ENCODE data around the gene ARL15. TPM values are rescaled to one million over a fixed set of nuclear protein-coding genes. Genes with fewer than 3 reads are reported as not detected.

ARL15 gene
- polyA plus RNA-seq, 1 of the 3 experiments (the other 2 are of a cell fraction) = 6.4 TPM

- POLR2A ChIA-PET = no interaction called here
- no peak for DNase-seq
- 82% methylated on average over 3 of the region's 3 CpGs for WGBS (ENCODE audit: low lambda C conversion rate)
Observed at GRCh38 chr5:54108136-54108535, 202.2 kb downstream of the ARL15 start.

GRCh38 chr5:54103871-54104270 is 206.5 kb downstream of the ARL15 start:
- Histone ChIP-seq H3F3A (replicated peaks; ENCODE audit: insufficient read depth) (no peaks in the 10 kb centered on the region), H4K20me1 (ENCODE audit: insufficient read depth) (no peaks in the 10 kb centered on the region), H3K27ac (ENCODE audit: low read depth in 2 of 2, low read length in 1 of 2) (no peak overlapping the region), H3K9me3 (no peaks in the 10 kb centered on the region), H3K79me2 (ENCODE audit: insufficient read depth) (no peaks in the 10 kb centered on the region), H3K9me2 (no peaks in the 10 kb centered on the region), H3K36me3 (replicated peaks in 1 of 2; ENCODE audit: control insufficient read depth in 1 of 2, insufficient read depth in 2 of 2, low read length in 1 of 2) (peaks cover 0 to under 1% of the 10 kb centered on the region in 2 experiments), H3K27me3 (ENCODE audit: insufficient read depth) (no peaks in the 10 kb centered on the region), H3K9ac (no peak overlapping the region), H3K4me2 (no peak overlapping the region), H2AFZ (ENCODE audit: low read depth) (no peak overlapping the region), H3K4me3 (ENCODE audit: low read depth in 2 of 2, low read length in 1 of 2) (no peak overlapping the region), H3K4me1 (ENCODE audit: control insufficient read depth in 1 of 2, insufficient read depth in 2 of 2, low read depth in 1 of 2, low read length in 1 of 2) (no peaks in the 10 kb centered on the region)
- POLR2A ChIA-PET = no interaction called here
- TF ChIP-seq CTCF (IDR thresholded peaks at IDR 0.05) (no peak), CHD2 (IDR thresholded peaks at IDR 0.05; ENCODE audit: low read length, partially characterized antibody) (no peak), EP300 (IDR thresholded peaks at IDR 0.05; ENCODE audit: borderline replicate concordance in 1 of 2, low read depth in 1 of 2, low read length in 1 of 2) (no peak), ELF1 (IDR thresholded peaks at IDR 0.05) (no peak)
- 100% methylated on average over 1 of the region's 1 CpG for WGBS (ENCODE audit: low lambda C conversion rate)
- CTCF ChIA-PET = interaction anchor here (1.5 kb wide), 1 partner anchor 12 kb away, joined by 5 read pairs; no protein-coding TSS in a partner anchor
- DNase-seq = no peak

More at GRCh38 chr5:54108136-54108535, 202.2 kb downstream of the ARL15 start:
- H3K79me2 ChIP-seq (ENCODE audit: insufficient read depth) = no peaks in the 10 kb centered on the region
- TF ChIP-seq MXI1 (IDR thresholded peaks at IDR 0.05; ENCODE audit: low read depth, low read length) = no peak
- TF ChIP-seq TEAD4 (IDR thresholded peaks at IDR 0.05; ENCODE audit: borderline replicate concordance, insufficient read depth) = no peak
- no peak for TF ChIP-seq REST (IDR thresholded peaks at IDR 0.05; ENCODE audit: low read depth, low read length)
- H2AFZ ChIP-seq (ENCODE audit: low read depth) = no peak overlapping the region; the same call in 1 of the 2 replicates
- H3K4me3 ChIP-seq (ENCODE audit: low read depth in 2 of 2, low read length in 1 of 2) = no peak overlapping the region
- CTCF ChIA-PET = no interaction called here
- no peaks in the 10 kb centered on the region for H3F3A ChIP-seq (replicated peaks; ENCODE audit: insufficient read depth)
- no peaks in the 10 kb centered on the region for H3K9me3 ChIP-seq
- H3K27me3 ChIP-seq (ENCODE audit: insufficient read depth) = no peaks in the 10 kb centered on the region
- no peak overlapping the region for H3K9ac ChIP-seq
- peaks cover 0 to 7% of the 10 kb centered on the region in 2 experiments for H3K36me3 ChIP-seq (replicated peaks in 1 of 2; ENCODE audit: control insufficient read depth in 1 of 2, insufficient read depth in 2 of 2, low read length in 1 of 2)
- no peak overlapping the region for H3K4me2 ChIP-seq
- H3K9me2 ChIP-seq = no peaks in the 10 kb centered on the region
- no peak overlapping the region for H3K27ac ChIP-seq (ENCODE audit: low read depth in 2 of 2, low read length in 1 of 2)
- H4K20me1 ChIP-seq (ENCODE audit: insufficient read depth) = no peaks in the 10 kb centered on the region
- H3K4me1 ChIP-seq (ENCODE audit: control insufficient read depth in 1 of 2, insufficient read depth in 2 of 2, low read depth in 1 of 2, low read length in 1 of 2) = no peaks in the 10 kb centered on the region

Data from SK-N-SH (cell line).